Body of pancreas (tissue), 4 donors: ENCODE data around the gene CACNA2D4. TPM values are rescaled to one million over a fixed set of nuclear protein-coding genes. Genes with fewer than 3 reads are reported as not detected.

Experiments
- ATAC-seq: fragments of 150-250 bp; one replicate; pipeline ENCODE4 v1.9.1; 2016
- DNase-seq, 4 donors: peaks; one replicate each; pipeline ENCODE4 v3.0.0-alpha.2; 2019
- H3K27ac ChIP-seq, 4 donors: fragments of 200-600 bp; sonication (generic); 1 replicate in 3 of 4; 2 replicates in 1 of 4; pipeline versions ENCODE4 v1.5.1 to v1.6.1; 2016 to 2019; ENCODE audit warnings: mild to moderate bottlenecking in 1 of 4, mixed read lengths in 1 of 4, moderate library complexity in 1 of 4
- H3K27me3 ChIP-seq, 2 donors: fragments of 200-600 bp; sonication (generic); one replicate each; pipeline ENCODE4 v1.6.0; 2016; ENCODE audit warnings: mild to moderate bottlenecking in 1 of 2
- H3K36me3 ChIP-seq, 2 donors: fragments of 200-600 bp; sonication (generic); replicated peaks in 1 of 2; 2 replicates each; pipeline ENCODE4 v1.5.1; 2016; ENCODE audit warnings: low read depth in 2 of 2; ENCODE audit not compliant: insufficient read depth in 1 of 2
- H3K4me1 ChIP-seq: fragments of 200-600 bp; sonication (generic); one replicate; pipeline ENCODE4 v1.6.0; 2016
- H3K4me3 ChIP-seq, 2 donors: fragments of 200-600 bp; sonication (generic); 1 replicate in 1 of 2; 2 replicates in 1 of 2; pipeline ENCODE4 v1.5.1; 2016 to 2019
- H3K9me3 ChIP-seq, 3 donors: fragments of 200-600 bp; sonication (generic); 1 replicate in 2 of 3; 2 replicates in 1 of 3; pipeline ENCODE4 v1.5.1; 2016
- CTCF ChIP-seq, 7 experiments: fragments of 450-650 bp in 4 of 7; fragments of 200-600 bp in 3 of 7; sonication (generic) in 3 of 7; IDR thresholded peaks; one replicate each; pipeline ENCODE4 v1.5.1; 2016 to 2019; ENCODE audit warnings: antibody characterized with exemption in 7 of 7
- POLR2A ChIP-seq, 3 donors: fragments of 450-650 bp; IDR thresholded peaks; one replicate each; pipeline ENCODE4 v1.6.1; 2016; ENCODE audit warnings: antibody characterized with exemption in 3 of 3, mild to moderate bottlenecking in 2 of 3
- whole genome bisulfite sequencing, 2 donors: methylation state at CpG; one replicate each; pipeline ENCODE4 v1.1.5; 2017; 5-methylcytosine and 5-hydroxymethylcytosine counted together
- intact Hi-C: fragments of 100-400 bp; cut with DNase I; formaldehyde crosslinking; loops from one replicate; pipeline ENCODE4 v1.15.1; 2023
- total RNA-seq, 2 donors: library from RNA; depleted of rRNA; stranded (reverse); fragments of >200 nt; gene quantifications; one replicate each; pipeline ENCODE4 v1.1.0, GENCODE V29; 2016

CACNA2D4 gene
- total RNA-seq, 2 donors from 2014 or later: 3.6 TPM; not detected in 1

GRCh38 chr12:1880876-1881275 lies 37.6 kb downstream of the CACNA2D4 start:
- ATAC-seq: no peak
- WGBS, 2 donors: 81 to 91% methylated on average over 7 of the region's 7 CpGs
- H3K4me3 ChIP-seq: no peak overlapping the region
- no peak overlapping the region for H3K27ac ChIP-seq
- intact Hi-C loops: no loop called here
- no peaks in the 10 kb centered on the region for H3K4me1 ChIP-seq
- no peaks in the 10 kb centered on the region for H3K27me3 ChIP-seq
- H3K36me3 ChIP-seq: no peaks in the 10 kb centered on the region
- no peak for DNase-seq
- no peak for TF ChIP-seq CTCF (IDR thresholded peaks at IDR 0.05)
- TF ChIP-seq POLR2A (IDR thresholded peaks at IDR 0.05): no peak
- no peaks in the 10 kb centered on the region for H3K9me3 ChIP-seq

GRCh38 chr12:1880153-1880845 lies 38.2 kb downstream of the CACNA2D4 start:
- ATAC-seq (no peak), DNase-seq (no peak)
- TF ChIP-seq POLR2A (IDR thresholded peaks at IDR 0.05) (no peak), CTCF (IDR thresholded peaks at IDR 0.05) (no peak)

GRCh38 chr12:1879633-1880032 lies 38.8 kb downstream of the CACNA2D4 start:
- WGBS, 2 donors: 90% methylated on average over 5 to 10 of the region's 10 CpGs
- intact Hi-C loops: no loop called here
- no peak overlapping the region for H3K4me3 ChIP-seq
- H3K27me3 ChIP-seq: no peaks in the 10 kb centered on the region
- no peak for DNase-seq
- no peak overlapping the region for H3K27ac ChIP-seq
- ATAC-seq: no peak
- no peaks in the 10 kb centered on the region for H3K9me3 ChIP-seq
- no peaks in the 10 kb centered on the region for H3K4me1 ChIP-seq
- TF ChIP-seq POLR2A (IDR thresholded peaks at IDR 0.05): no peak
- no peak for TF ChIP-seq CTCF (IDR thresholded peaks at IDR 0.05)
- no peaks in the 10 kb centered on the region for H3K36me3 ChIP-seq

More at GRCh38 chr12:1880153-1880845, 38.2 kb downstream of the CACNA2D4 start:
- WGBS, 2 donors: 70 to 83% methylated on average over 11 to 17 of the region's 18 CpGs
- Histone ChIP-seq H3K27me3 (no peaks in the 10 kb centered on the region), H3K27ac (no peak overlapping the region), H3K36me3 (no peaks in the 10 kb centered on the region), H3K4me3 (no peak overlapping the region), H3K9me3 (no peaks in the 10 kb centered on the region), H3K4me1 (no peaks in the 10 kb centered on the region)
- intact Hi-C loops: no loop called here

- Histone ChIP-seq H3K4me3 (no peak overlapping the region), H3K27me3 (no peaks in the 10 kb centered on the region), H3K9me3 (no peaks in the 10 kb centered on the region), H3K4me1 (no peaks in the 10 kb centered on the region), H3K36me3 (no peaks in the 10 kb centered on the region), H3K27ac (no peak overlapping the region)
- intact Hi-C loops: no loop called here
- no peak for DNase-seq
- no peak for TF ChIP-seq POLR2A (IDR thresholded peaks at IDR 0.05)
- 76 to 86% methylated on average over 1 to 5 of the region's 5 CpGs for WGBS, 2 donors
- ATAC-seq: no peak
Measured at GRCh38 chr12:1878695-1879094, 39.8 kb downstream of the CACNA2D4 start.

- intact Hi-C loops: no loop called here
- 80 to 83% methylated on average over 10 of the region's 10 CpGs for WGBS, 2 donors
- no peaks in the 10 kb centered on the region for H3K9me3 ChIP-seq
- H3K4me1 ChIP-seq: no peaks in the 10 kb centered on the region
- no peak overlapping the region for H3K27ac ChIP-seq
- ATAC-seq: no peak
- no peaks in the 10 kb centered on the region for H3K36me3 ChIP-seq
- no peaks in the 10 kb centered on the region for H3K27me3 ChIP-seq
- H3K4me3 ChIP-seq: no peak overlapping the region
- DNase-seq: no peak
- TF ChIP-seq CTCF (IDR thresholded peaks at IDR 0.05): no peak
- TF ChIP-seq POLR2A (IDR thresholded peaks at IDR 0.05): no peak
Measured at GRCh38 chr12:1878214-1878613, 40.2 kb downstream of the CACNA2D4 start.
